Measurements from ENCODE around the gene COL24A1.
"Not testable (repeated sequence)": the region's sequence is repeated elsewhere in the genome, so short reads cannot be mapped to it uniquely, and the experiment has no call there.

Gene COL24A1

DNA sequence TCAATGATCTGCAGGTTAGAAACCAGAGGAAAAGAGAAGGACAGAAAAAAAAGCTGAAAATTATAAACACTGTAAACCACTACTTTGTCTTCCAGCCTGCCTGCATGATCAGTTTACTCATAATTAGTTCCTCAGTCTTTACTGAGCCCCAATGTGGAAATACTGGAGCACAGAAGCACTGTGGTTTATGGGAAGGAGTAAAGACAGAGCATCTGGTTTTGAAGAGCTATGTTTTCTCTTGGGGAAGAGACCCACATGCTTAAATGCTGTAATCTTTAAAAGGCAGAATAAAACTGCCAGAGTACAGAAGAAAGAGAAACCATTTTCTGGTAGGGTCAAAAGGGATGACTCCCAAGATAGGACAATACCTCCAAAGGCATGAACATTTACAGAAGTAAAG is 289.4 kb downstream of the COL24A1 start:
- no peak for DNase-seq (ENCODE audit: low spot score)
- in situ Hi-C loops (cut with MboI; ENCODE audit: low pct_unique_long_range_greater_than_20kb, low sequenced_read_pairs, unreplicated experiment): no loop called here
- TF ChIP-seq CTCF (IDR thresholded peaks at IDR 0.05; ENCODE audit: extremely low read depth, insufficient read depth, missing control alignments): no peak

DNA sequence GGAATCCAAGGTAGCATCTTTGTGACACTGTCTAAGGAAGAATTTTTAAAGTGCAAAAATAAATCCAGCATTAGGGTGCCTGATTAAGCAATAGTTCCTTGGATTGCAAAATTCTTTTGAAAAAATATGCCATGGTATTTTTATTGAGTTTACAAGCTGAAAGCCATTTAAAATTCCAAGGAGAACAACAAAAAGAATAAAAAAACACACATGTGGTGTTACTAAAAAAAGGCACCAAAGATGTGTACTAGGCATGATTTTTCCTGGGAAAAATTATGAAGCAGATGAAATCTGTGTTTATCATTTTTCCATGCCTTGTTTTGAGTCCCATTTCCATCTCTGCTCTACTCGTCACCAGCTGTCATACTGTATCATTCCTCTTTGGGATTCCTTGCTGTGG is 291.4 kb downstream of the COL24A1 start:
- TF ChIP-seq CTCF (IDR thresholded peaks at IDR 0.05; ENCODE audit: extremely low read depth, insufficient read depth, missing control alignments): no peak
- in situ Hi-C loops (cut with MboI; ENCODE audit: low pct_unique_long_range_greater_than_20kb, low sequenced_read_pairs, unreplicated experiment): no loop called here
- DNase-seq (ENCODE audit: low spot score): no peak

- in situ Hi-C loops (cut with MboI; ENCODE audit: low pct_unique_long_range_greater_than_20kb, low sequenced_read_pairs, unreplicated experiment): no loop called here
- no peak for TF ChIP-seq CTCF (IDR thresholded peaks at IDR 0.05; ENCODE audit: extremely low read depth, insufficient read depth, missing control alignments)
- DNase-seq (ENCODE audit: low spot score): no peak
Observed at GRCh38 chr1:85864727-85865126, 291.8 kb downstream of the COL24A1 start.

GRCh38 chr1:85863639-85864038 is 292.9 kb downstream of the COL24A1 start:
- DNase-seq (ENCODE audit: low spot score); in situ Hi-C loops (cut with MboI; ENCODE audit: low pct_unique_long_range_greater_than_20kb, low sequenced_read_pairs, unreplicated experiment): not testable (repeated sequence)

DNA sequence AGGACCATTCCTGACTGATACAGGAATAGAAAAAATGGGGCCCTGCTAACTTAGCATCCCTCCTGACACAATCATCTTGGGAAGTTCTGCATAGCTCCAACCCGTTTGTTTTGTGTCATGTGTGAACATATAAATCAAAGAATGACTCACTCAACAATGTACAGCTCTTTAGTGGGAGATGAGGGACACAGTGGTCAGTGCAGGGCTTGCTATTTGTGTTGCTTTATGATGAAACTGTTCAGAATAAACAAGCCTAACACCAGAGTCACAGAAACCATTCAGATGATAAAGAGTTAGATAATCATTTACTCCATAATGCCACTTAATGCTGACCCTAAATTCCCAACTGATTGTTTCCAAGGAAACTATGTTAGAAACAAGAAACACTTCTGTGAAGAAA is 294.1 kb downstream of the COL24A1 start:
- no peak for TF ChIP-seq CTCF (IDR thresholded peaks at IDR 0.05; ENCODE audit: extremely low read depth, insufficient read depth, missing control alignments)
- no peak for DNase-seq (ENCODE audit: low spot score)
- in situ Hi-C loops (cut with MboI; ENCODE audit: low pct_unique_long_range_greater_than_20kb, low sequenced_read_pairs, unreplicated experiment): no loop called here

DNA sequence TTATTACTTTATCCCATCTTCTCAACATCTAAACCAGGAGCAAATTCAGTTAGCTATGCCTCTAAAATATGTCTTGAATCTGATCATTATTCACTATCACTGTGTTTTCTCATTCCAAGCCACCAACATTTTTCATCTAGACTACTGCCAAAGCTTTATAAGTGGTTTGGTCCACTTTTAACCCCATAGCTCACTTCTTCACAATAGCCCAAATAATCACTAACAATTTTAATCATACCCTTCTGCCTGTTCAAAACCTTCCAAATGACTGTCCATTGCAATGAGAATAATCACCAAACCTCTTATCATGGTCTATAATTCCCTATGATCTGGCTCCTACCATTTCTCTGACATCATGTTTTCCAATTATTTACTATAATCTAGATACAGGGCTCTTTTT is 298.6 kb downstream of the COL24A1 start:
- no peak for DNase-seq (ENCODE audit: low spot score)
- no peak for TF ChIP-seq CTCF (IDR thresholded peaks at IDR 0.05; ENCODE audit: extremely low read depth, insufficient read depth, missing control alignments)
- in situ Hi-C loops (cut with MboI; ENCODE audit: low pct_unique_long_range_greater_than_20kb, low sequenced_read_pairs, unreplicated experiment): no loop called here

GRCh38 chr1:85850238-85850637 is 306.3 kb downstream of the COL24A1 start:
- DNase-seq (ENCODE audit: low spot score): no peak

More at GRCh38 chr1:85850238-85850637, 306.3 kb downstream of the COL24A1 start:
- no peak for TF ChIP-seq CTCF (IDR thresholded peaks at IDR 0.05; ENCODE audit: extremely low read depth, insufficient read depth, missing control alignments)
- in situ Hi-C loops (cut with MboI; ENCODE audit: low pct_unique_long_range_greater_than_20kb, low sequenced_read_pairs, unreplicated experiment): no loop called here

All from GM13977 (cell line).